HG03565 (cell line): ENCODE results near the gene MGLL.
"Not testable (repeated sequence)": the region's sequence is repeated elsewhere in the genome, so short reads cannot be mapped to it uniquely, and the experiment has no call there.

Experiments used
- ATAC-seq: cut with Tn5 transposase; IDR thresholded peaks from one replicate; pipeline ENCODE4 v1.9.1; 2021; ENCODE audit warnings: mild to moderate bottlenecking, moderate library complexity; ENCODE audit not compliant: unreplicated experiment

Gene MGLL

GRCh38 chr3:127711021-127711695 is 111.2 kb downstream of the MGLL start:
- no peak for ATAC-seq

- no peak for ATAC-seq
Measured at GRCh38 chr3:127710155-127710941, 112.0 kb downstream of the MGLL start.

DNA sequence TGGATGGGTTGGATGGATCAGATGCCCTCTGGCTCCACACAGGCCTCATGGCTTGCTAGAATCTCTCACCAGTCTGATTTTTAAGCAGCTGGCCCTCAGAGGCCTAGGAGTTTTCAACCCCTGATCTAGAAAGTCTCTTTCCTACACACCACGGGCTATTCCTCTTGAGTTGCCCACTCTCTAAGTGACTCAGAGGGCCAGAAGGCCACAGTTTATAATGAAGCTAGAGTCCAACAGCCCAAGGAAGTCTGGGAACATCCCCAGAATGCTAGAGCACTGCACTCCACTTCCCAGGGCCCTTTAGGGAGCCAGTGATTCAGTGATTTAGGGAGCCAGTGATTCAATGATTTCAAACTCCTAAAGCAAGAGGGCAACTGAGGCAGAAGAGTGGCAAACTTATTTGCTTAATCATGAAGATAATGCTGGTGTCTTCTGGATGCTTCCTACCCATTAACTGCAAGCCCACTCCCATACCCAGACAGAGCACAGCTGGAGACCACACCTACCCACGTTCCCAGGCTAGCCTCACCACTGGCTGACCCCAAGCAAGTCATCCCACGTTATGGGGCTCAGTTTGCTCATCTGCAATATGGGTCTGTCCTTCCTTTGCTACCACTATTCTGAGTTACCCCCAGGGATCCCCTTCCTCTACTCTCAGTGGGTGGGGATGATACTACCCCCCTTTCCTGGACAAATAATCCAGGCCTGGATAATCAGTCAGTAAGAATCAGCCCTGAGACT is 112.8 kb downstream of the MGLL start:
- no peak for ATAC-seq

GRCh38 chr3:127708837-127709236 is 113.5 kb downstream of the MGLL start:
- no peak for ATAC-seq

- ATAC-seq = no peak
Measured at GRCh38 chr3:127707851-127708411, 114.4 kb downstream of the MGLL start.

DNA sequence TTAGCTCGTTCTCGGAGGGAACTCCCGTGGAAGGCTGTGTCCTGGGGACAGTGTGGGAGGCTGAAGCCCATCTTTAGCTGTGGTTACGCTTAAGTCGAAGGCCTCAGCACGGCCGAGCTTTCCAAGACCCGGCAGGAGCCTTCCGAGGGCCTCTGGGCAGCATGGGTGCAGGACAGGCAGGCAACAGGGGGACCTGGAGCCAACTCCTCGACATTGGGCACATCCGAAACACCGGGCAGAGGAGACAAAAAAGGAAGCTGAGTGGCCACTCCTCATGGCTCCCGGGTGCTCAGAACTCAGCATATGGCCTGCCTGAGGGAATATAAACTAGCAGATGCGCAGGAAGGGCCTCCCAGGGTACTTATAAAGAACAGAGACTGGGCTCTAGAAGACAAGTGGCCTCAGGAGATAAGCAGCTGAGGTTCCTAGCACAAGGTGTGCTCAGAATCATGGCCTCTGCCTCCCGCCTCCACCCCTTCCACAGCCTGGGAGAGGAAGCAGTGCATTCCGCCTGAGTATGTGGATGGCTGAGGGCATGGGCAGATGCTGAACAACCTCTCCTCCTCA is 115.4 kb downstream of the MGLL start:
- no peak for ATAC-seq

DNA sequence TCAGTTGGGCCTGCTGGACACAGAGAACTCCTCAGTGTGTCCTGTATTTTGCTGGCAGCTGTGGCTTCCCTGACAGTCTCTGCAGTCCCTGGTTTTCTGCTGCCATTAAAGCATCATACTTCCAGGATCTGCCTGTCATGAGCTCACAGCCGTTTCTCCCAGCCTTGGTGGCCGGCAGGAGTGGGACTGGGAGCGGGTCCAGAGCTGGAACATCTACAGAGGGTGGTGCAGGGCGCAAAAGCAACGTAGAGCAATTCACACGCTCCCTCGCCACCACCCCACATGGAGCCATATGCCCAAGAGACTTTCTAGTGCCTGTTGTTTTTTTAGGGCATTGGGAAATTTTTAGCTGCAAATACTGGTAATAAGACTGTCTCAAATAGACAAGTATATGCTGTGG is 116.0 kb downstream of the MGLL start:
- no peak for ATAC-seq

DNA sequence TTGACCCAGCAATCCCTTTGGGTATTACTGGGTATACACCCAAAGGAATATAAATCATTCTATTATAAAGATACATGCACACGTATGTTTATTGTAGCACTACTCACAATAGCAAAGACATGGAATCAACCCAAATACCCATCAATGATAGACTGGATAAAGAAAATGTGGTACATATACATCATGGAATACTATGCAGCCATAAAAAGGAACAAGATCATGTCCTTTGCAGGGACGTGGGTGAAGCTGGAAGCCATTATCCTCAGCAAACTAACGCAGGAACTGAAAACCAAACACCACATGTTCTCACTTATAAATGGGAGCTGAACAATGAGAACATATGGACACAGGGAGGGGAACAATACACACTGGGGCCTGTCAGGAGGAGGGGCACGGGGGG is 117.5 kb downstream of the MGLL start:
- not testable (repeated sequence) for ATAC-seq

GRCh38 chr3:127702151-127702578 is 120.2 kb downstream of the MGLL start:
- ATAC-seq = no peak

DNA sequence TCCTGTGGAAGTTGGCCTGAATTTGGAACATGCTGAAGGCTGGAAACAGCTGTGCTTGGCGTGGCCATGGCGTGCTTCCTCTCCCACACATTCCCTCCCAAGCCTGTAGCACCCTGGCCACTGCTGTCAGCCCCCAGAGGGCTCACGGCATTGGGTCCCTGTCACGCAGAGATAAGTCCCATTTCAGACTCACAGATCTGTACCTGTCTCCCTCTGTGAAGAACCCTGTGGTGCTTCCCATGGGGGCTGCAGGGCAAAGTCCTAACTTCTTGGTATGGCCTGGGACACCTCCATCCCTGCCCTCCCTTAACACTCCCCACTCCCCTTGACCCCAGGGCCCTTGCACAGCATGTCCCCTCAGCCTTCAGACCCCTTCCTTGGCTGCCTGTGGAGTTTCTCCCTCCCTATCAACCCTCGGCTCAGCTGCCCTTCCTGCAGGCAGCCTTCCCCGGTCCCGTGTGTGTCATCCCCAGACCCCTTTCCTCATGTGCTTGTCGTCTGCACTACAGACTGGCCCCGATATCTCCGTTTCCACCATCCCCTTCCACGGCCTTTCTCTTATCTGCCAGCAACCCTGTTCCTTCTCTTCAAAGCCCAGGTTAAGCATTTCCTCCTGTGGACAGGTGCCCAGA is 120.9 kb downstream of the MGLL start:
- ATAC-seq = no peak

DNA sequence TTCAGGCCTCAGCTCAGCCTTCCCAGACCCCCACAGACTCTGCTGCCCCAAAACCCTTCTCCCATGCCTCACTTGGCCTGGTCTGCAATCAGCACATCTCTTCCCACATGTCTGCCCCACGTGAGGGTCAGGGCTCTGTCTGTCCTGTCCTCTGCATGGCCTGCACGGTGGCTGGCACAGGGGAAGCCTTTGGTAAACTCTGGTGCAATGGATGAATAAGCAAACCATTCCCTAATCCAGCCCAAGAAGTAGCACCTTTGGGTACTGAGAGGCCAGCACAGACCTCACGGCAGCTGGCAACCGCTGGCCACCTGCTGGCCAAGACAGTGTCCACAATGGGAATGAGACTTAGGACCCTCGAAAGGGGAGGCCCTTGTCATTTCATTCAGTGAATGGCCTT is 121.9 kb downstream of the MGLL start:
- ATAC-seq = no peak

GRCh38 chr3:127699416-127700300 is 122.7 kb downstream of the MGLL start:
- ATAC-seq = no peak

- ATAC-seq = no peak
Measured at GRCh38 chr3:127698691-127699415, 123.5 kb downstream of the MGLL start.

DNA sequence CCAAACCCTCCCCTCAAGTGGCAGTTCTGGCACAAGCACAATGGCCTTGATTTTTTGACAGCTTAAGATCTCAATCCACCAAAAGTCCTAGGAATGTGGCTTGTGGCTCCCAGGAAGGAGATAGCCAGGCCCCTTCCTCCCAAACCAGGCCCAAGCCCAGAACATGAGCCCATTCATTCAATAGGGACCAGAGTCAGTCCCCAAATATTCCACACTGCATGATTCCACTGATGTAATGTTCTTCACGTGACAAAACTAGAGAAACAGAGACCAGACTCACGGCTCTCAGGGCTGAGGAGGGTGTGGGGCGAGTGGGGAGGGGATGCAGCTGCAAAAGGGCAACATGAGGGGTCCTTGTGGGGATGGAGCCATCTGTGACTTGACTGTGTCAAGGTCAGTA is 124.0 kb downstream of the MGLL start:
- ATAC-seq = no peak

- peak; percentile 49 for ATAC-seq
Measured at GRCh38 chr3:127697551-127698240, 124.6 kb downstream of the MGLL start.

DNA sequence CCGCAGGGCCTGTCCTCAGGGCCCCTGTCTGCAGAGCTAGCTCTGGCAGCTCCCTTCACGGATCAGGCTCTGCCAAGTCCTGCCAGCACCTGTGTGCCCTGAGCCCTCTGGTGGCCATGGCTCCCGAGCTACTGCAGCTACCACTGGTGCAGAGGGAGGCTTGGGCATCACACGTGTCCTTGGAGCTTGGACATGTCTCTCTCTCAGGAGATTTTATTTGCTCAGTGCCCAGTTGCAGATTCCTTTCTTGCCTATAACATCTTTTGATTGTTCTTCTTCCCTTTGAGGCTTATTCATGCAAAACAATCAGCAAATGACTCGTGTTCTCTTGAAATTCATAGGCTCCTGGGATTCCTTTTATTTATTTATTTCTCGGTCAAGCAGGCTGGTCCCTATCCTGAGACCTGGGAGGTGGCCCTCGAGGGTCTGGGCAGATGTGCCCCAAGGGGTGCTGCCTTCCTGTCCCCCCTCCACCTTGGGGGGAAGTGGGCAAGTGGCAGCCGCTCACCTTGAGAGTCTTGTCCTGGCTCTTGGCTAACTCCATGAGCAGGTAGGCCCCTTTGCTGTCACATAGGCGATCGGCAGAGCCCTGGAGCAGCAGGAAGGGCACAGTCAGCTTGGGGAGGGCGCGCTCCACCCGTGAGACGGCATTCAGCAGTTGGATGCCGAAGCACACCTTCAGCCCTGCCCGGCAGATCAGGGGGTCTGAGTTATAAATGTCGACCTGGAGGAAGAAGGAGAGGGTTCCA is 127.7 kb downstream of the MGLL start:
- ATAC-seq = no peak

DNA sequence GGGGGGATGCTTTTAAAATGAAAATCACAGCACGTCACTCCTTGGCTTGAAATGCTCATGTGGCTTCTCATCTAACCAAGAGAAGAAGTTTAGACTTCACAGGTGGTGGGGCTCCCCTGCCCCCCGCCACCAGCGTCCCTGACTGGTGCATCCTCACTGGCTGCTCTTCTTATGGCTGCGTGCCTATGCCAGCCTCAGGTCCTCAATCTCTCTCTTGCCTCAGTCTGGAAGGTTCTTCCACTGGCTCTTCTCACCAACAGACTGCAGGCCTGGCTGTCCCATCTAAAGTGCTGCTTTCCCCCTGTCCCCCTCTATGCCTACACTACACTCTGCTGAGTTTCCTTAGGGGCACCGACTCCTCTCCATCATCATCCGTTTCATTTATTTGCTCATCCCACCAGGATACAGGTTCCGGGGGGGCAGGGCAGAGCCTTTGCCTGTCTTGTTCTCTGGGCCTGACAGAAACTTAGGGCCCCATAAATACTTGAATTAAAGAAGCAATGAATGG is 128.9 kb downstream of the MGLL start:
- ATAC-seq = no peak
